ENCODE results near the gene ECSIT.

Gene ECSIT

DNA sequence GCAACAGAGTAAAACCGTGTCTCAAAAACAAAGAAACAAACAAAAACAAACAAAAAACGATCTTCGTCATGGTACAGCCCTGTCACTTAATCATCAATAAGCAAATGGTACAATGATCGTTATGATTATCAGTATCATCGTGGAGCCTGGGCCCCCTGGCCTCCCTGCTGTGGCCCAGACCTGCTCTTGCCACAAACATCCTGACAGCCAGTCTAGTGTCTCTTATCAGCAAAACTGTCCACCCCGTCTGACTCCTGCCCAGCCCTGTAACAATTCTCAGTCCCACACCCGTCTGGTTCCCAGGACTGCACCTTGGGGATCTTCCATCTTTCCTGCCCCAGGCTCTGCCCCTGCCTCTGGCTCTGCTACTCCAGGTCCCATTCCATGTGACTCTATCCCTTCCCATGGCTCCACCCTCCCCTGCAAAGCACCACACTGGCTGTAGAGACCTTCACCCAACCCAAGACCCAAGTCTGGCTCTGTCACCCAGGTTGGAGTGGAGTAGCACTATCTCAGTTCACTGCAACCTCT, 29.0 kb downstream of the ECSIT start:
- H3K9me3 ChIP-seq (ENCODE audit: control insufficient read depth in 2 of 2, low read length in 2 of 2): no peaks in the 10 kb centered on the region
- peaks cover 4% of the 10 kb centered on the region for H3K4me1 ChIP-seq (ENCODE audit: control insufficient read depth, insufficient read depth, low read length)
- H3K9ac ChIP-seq (ENCODE audit: low read length in 2 of 2): no peak overlapping the region
- no peak overlapping the region for H3K27ac ChIP-seq (ENCODE audit: low read length)
- H3K36me3 ChIP-seq (ENCODE audit: control insufficient read depth in 2 of 2, insufficient read depth in 2 of 2, low read length in 2 of 2): peaks cover 0 to 18% of the 10 kb centered on the region in 2 donors
- H3K4me3 ChIP-seq (ENCODE audit: low read length in 2 of 2): no peak overlapping the region
- H3K27me3 ChIP-seq (ENCODE audit: control insufficient read depth in 1 of 2, insufficient read depth in 2 of 2, low read length in 2 of 2): no peaks in the 10 kb centered on the region

DNA sequence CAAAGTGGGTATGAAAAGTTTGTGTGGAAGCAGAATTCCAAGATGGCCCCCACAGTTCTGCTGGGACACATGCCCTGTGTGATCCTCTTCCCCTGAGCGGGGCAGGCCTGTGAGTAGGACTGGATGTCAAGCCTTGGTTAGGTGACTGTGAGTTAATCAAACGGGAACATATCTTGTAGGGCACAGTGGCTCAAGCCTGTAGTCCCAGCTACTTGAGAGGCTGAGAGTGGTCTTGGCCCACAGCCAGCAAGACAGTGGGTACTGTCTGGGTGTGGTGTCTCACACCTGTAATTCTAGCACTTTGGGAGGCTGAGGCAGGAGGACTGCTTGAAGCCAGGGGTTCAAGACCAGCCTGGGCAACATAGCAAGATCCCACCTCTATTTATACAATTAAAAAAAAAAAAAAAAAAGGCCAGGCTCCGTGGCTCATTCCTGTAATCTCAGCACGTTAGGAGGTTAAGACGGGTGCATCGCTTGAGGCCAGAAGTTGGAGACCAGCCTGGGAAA, 29.7 kb downstream of the ECSIT start:
- no peaks in the 10 kb centered on the region for H3K4me1 ChIP-seq (ENCODE audit: control insufficient read depth, insufficient read depth, low read length)
- H3K9me3 ChIP-seq (ENCODE audit: control insufficient read depth in 2 of 2, low read length in 2 of 2): no peaks in the 10 kb centered on the region
- H3K36me3 ChIP-seq (ENCODE audit: control insufficient read depth in 2 of 2, insufficient read depth in 2 of 2, low read length in 2 of 2): peaks cover 0 to 18% of the 10 kb centered on the region in 2 donors
- H3K4me3 ChIP-seq (ENCODE audit: low read length in 2 of 2): no peak overlapping the region
- H3K27me3 ChIP-seq (ENCODE audit: control insufficient read depth in 1 of 2, insufficient read depth in 2 of 2, low read length in 2 of 2): no peaks in the 10 kb centered on the region
- no peak overlapping the region for H3K9ac ChIP-seq (ENCODE audit: low read length in 2 of 2)
- H3K27ac ChIP-seq (ENCODE audit: low read length): no peak overlapping the region

DNA sequence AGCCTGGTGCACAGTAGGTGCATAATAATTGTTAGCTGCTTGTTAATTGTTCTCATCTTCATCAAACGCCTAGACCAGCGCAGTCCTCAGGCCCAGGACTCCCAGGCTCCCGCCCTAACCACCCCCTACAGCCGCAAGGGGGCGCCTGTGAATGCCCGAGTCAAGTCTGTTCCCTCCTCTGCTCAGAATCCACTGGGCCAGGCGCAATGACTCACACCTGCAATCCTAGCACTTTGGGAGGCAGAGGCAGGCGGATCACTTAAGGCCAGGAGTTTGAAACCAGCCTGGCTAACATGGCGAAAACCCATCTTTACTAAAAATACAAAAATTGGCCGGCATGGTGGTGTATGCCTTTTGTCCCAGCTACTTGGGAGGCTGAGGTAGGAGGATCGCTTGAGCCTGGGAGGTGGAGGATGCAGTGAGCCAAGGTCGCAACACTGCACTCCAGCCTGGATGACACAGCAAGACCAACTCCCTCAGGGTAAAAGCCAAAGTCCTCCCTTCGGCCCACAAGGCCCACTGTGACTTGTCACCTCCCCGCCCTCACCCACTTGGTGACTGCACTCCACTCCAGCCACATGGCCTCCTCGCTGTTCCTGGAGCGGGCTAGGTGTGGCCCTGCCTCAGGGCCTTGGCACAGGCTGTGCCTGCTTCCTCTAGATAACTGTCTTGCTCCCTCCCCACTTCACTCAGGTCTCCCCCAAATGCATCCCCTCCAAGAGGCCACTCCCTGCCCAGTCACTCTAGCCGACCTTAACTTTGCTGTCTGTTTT, 32.4 kb downstream of the ECSIT start:
- peaks cover 3 to 21% of the 10 kb centered on the region in 2 donors for H3K36me3 ChIP-seq (ENCODE audit: control insufficient read depth in 2 of 2, insufficient read depth in 2 of 2, low read length in 2 of 2)

DNA sequence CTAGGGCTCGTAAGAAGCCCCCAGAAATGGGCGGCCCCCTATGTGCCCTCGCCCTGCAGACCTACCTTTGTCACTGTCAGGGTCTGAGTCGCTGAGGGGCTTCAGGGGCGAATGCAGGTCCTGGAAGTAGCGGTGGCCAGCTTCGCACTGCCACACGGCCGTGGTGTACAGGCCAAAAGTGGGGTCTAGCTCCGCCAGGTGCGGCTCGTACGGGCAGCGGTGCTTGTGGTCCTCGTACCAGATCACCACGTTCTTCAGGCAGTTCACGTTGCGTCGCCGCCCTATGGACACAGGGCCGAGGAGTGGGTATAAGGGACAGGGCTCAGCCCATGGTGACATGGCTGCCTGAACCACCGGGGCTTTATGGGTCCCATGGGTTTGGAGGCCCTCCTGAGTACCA, 33.0 kb downstream of the ECSIT start:
- peaks cover 3 to 24% of the 10 kb centered on the region in 2 donors for H3K36me3 ChIP-seq (ENCODE audit: control insufficient read depth in 2 of 2, insufficient read depth in 2 of 2, low read length in 2 of 2)
- H3K4me3 ChIP-seq (ENCODE audit: low read length in 2 of 2): no peak overlapping the region
- H3K9ac ChIP-seq (ENCODE audit: low read length in 2 of 2): no peak overlapping the region
- H3K4me1 ChIP-seq (ENCODE audit: control insufficient read depth, insufficient read depth, low read length): no peaks in the 10 kb centered on the region
- no peaks in the 10 kb centered on the region for H3K27me3 ChIP-seq (ENCODE audit: control insufficient read depth in 1 of 2, insufficient read depth in 2 of 2, low read length in 2 of 2)
- no peaks in the 10 kb centered on the region for H3K9me3 ChIP-seq (ENCODE audit: control insufficient read depth in 2 of 2, low read length in 2 of 2)
- no peak overlapping the region for H3K27ac ChIP-seq (ENCODE audit: low read length)

More for the DNA sequence above, 32.4 kb downstream of the ECSIT start:
- no peaks in the 10 kb centered on the region for H3K27me3 ChIP-seq (ENCODE audit: control insufficient read depth in 1 of 2, insufficient read depth in 2 of 2, low read length in 2 of 2)
- H3K27ac ChIP-seq (ENCODE audit: low read length): no peak overlapping the region
- no peaks in the 10 kb centered on the region for H3K9me3 ChIP-seq (ENCODE audit: control insufficient read depth in 2 of 2, low read length in 2 of 2)
- no peaks in the 10 kb centered on the region for H3K4me1 ChIP-seq (ENCODE audit: control insufficient read depth, insufficient read depth, low read length)
- H3K4me3 ChIP-seq (ENCODE audit: low read length in 2 of 2): no peak overlapping the region
- no peak overlapping the region for H3K9ac ChIP-seq (ENCODE audit: low read length in 2 of 2)

DNA sequence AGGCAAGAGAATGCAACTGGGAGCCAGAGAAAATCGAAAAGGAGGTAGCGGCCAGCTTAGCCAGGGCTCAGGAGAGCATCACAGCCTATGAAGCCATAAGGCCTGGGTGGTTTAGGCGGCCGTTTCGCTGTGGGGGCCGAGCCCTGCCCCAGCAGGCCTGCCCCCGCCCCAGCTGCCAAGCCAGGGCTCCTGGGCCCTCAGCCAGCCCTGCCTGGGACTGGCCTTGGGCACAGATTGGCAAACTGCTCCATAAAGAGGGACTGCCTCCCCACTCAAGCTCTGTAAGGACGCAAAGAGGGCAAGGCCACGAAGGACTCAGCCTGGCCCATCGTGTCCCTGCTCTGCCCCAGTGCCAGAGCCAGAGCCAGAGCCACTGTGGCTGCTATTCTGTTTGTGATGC, 33.5 kb downstream of the ECSIT start:
- Histone ChIP-seq H3K4me1 (ENCODE audit: control insufficient read depth, insufficient read depth, low read length) (no peaks in the 10 kb centered on the region), H3K4me3 (ENCODE audit: low read length in 2 of 2) (no peak overlapping the region), H3K9me3 (ENCODE audit: control insufficient read depth in 2 of 2, low read length in 2 of 2) (no peaks in the 10 kb centered on the region), H3K27me3 (ENCODE audit: control insufficient read depth in 1 of 2, insufficient read depth in 2 of 2, low read length in 2 of 2) (no peaks in the 10 kb centered on the region), H3K27ac (ENCODE audit: low read length) (no peak overlapping the region), H3K9ac (ENCODE audit: low read length in 2 of 2) (no peak overlapping the region), H3K36me3 (ENCODE audit: control insufficient read depth in 2 of 2, insufficient read depth in 2 of 2, low read length in 2 of 2) (peaks cover 3 to 24% of the 10 kb centered on the region in 2 donors)

DNA sequence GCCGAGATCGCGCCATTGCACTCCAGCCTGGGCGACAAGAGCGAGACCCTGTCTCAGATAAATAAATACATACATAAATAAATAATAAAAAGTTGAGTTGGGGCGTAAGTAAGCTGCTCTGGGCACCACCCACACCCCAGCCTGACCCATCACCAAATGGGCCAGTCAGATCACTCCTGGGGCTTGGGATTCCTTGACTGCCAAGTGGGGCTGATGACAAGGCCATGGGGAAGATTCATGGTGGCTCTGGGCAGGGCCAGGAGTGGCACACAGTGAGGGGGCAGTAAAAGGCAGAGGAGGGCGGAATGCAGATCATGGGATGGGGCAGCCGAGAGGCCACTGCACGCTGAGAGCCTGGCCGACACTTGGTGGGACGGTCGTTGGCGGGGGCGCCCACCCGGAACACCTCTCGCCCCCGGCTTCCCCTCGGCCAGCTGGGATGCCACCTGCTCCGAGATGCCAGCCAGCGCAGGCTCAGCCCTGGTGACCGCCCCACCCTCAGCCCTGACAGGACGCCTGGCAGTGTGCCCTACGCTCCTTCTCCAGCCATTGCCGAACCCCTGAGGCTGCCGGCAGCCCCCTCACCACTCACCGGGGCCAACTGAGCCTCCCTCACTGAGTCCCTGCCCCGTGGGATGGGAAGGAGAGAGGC, 34.2 kb downstream of the ECSIT start:
- Histone ChIP-seq H3K4me1 (ENCODE audit: control insufficient read depth, insufficient read depth, low read length) (no peaks in the 10 kb centered on the region), H3K4me3 (ENCODE audit: low read length in 2 of 2) (no peak overlapping the region), H3K36me3 (ENCODE audit: control insufficient read depth in 2 of 2, insufficient read depth in 2 of 2, low read length in 2 of 2) (peaks cover 3 to 24% of the 10 kb centered on the region in 2 donors), H3K27me3 (ENCODE audit: control insufficient read depth in 1 of 2, insufficient read depth in 2 of 2, low read length in 2 of 2) (no peaks in the 10 kb centered on the region), H3K9ac (ENCODE audit: low read length in 2 of 2) (no peak overlapping the region), H3K27ac (ENCODE audit: low read length) (no peak overlapping the region), H3K9me3 (ENCODE audit: control insufficient read depth in 2 of 2, low read length in 2 of 2) (no peaks in the 10 kb centered on the region)

DNA sequence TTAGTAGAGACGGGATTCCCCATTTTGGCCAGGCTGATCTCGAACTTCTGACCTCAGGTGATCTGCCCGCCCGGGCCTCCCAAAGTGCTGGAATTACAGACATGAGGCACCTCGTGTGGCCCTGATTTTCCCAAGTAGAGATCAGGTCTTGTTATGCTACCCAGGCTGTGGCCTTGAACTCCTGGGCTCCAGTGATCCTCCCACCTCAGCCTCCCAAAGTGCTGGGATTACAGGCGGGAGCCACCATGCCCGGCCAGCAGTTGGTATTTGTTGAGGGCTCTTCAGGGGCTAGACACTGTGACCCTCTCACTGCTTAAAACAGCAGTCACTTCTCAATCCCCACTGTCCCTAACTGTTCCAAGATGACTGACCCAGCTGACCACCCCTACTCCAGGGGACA, 39.6 kb downstream of the ECSIT start:
- no peaks in the 10 kb centered on the region for H3K4me1 ChIP-seq (ENCODE audit: control insufficient read depth, insufficient read depth, low read length)
- no peak overlapping the region for H3K4me3 ChIP-seq (ENCODE audit: low read length in 2 of 2)
- peaks cover 2 to 4% of the 10 kb centered on the region in 2 donors for H3K27me3 ChIP-seq (ENCODE audit: control insufficient read depth in 1 of 2, insufficient read depth in 2 of 2, low read length in 2 of 2)
- no peak overlapping the region for H3K27ac ChIP-seq (ENCODE audit: low read length)
- no peaks in the 10 kb centered on the region for H3K9me3 ChIP-seq (ENCODE audit: control insufficient read depth in 2 of 2, low read length in 2 of 2)
- H3K9ac ChIP-seq (ENCODE audit: low read length in 2 of 2): no peak overlapping the region
- peaks cover 3 to 6% of the 10 kb centered on the region in 2 donors for H3K36me3 ChIP-seq (ENCODE audit: control insufficient read depth in 2 of 2, insufficient read depth in 2 of 2, low read length in 2 of 2)

DNA sequence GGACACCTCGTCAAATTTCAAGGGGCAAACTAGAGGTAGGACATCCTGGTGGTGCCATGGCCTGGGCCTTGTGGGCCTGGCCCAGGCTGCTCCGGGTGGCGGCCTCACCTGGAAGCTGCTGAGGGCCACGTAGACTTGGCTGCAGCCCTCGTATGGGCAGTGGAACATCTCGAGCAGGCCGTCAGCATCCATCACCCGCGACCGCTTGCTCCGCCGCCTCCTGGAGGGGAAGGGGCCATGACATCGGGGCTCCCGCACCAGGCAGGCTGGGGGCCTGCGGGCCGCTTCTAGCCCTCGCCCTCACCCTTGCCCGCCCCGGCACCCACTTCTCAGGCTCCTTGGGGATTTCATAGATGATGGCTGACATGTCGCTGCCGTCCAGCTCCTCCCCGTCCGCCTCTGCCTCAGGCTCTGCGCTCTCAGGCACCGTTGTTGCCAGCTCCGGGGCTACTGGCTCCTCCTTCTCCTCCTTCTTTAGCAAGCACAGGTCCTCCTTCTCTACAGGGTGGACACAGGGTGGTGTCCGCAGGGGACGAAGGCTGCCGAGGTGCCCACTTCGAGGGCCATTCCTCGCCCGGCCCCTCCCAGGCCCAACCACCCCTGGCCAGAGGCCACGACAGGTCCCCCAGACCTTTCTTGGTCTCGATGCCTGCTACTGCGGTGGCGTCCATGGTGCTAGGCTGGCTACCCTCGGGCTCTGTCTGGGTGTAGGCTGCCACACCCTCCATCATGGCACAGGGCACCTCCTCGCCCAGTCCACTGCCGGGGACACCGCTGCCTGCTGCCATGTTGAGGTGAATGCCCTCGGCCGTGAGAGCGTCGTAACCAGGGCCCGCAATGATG, 42.1 kb downstream of the ECSIT start:
- H3K9ac ChIP-seq (ENCODE audit: low read length in 2 of 2): no peak overlapping the region
- H3K36me3 ChIP-seq (ENCODE audit: control insufficient read depth in 2 of 2, insufficient read depth in 2 of 2, low read length in 2 of 2): peaks cover 0 to 7% of the 10 kb centered on the region in 2 donors
- peaks cover 15 to 28% of the 10 kb centered on the region in 2 donors for H3K27me3 ChIP-seq (ENCODE audit: control insufficient read depth in 1 of 2, insufficient read depth in 2 of 2, low read length in 2 of 2)

DNA sequence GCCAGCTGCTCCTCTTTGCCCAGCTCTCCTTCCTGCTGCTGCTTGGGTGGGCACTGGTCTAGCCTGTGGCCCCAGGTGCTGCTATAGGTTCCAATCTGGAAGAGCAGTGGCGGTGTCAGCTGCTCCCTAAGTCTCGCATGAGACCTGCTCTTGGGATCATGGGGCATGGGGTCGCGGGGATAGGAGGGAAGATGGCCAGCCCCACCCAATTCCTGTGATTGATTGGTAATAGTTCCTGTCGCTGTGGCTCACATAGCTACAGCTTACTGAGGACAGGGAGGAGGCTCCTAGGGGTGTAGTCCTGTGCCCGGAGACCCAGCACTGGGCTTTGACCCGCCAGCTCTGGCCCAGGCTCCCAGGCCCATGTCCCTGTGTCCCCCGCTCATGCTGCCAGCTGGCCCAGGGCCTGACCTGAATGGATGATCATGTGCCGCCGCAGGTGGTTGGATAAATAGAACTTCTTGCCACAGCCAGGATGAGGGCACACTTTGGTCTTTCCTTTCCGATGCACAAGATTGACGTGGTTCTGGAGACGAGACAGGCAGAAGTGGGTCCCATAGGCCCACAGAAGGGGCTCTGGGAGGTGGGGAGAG, 43.6 kb downstream of the ECSIT start:
- no peak overlapping the region for H3K9ac ChIP-seq (ENCODE audit: low read length in 2 of 2)
- H3K9me3 ChIP-seq (ENCODE audit: control insufficient read depth in 2 of 2, low read length in 2 of 2): no peaks in the 10 kb centered on the region
- peaks cover 17% of the 10 kb centered on the region for H3K4me1 ChIP-seq (ENCODE audit: control insufficient read depth, insufficient read depth, low read length)
- peaks cover 24 to 44% of the 10 kb centered on the region in 2 donors for H3K27me3 ChIP-seq (ENCODE audit: control insufficient read depth in 1 of 2, insufficient read depth in 2 of 2, low read length in 2 of 2)
- no peak overlapping the region for H3K27ac ChIP-seq (ENCODE audit: low read length)
- no peak overlapping the region for H3K4me3 ChIP-seq (ENCODE audit: low read length in 2 of 2)
- H3K36me3 ChIP-seq (ENCODE audit: control insufficient read depth in 2 of 2, insufficient read depth in 2 of 2, low read length in 2 of 2): peaks cover 0 to 4% of the 10 kb centered on the region in 2 donors

More for the DNA sequence above, 42.1 kb downstream of the ECSIT start:
- Histone ChIP-seq H3K27ac (ENCODE audit: low read length) (no peak overlapping the region), H3K4me3 (ENCODE audit: low read length in 2 of 2) (no peak overlapping the region), H3K9me3 (ENCODE audit: control insufficient read depth in 2 of 2, low read length in 2 of 2) (no peaks in the 10 kb centered on the region), H3K4me1 (ENCODE audit: control insufficient read depth, insufficient read depth, low read length) (peaks cover 12% of the 10 kb centered on the region)

All from stomach smooth muscle (tissue), 2 donors.